ENCODE data around the gene WAPL.
"Not testable (repeated sequence)": the region's sequence is repeated elsewhere in the genome, so short reads cannot be mapped to it uniquely, and the experiment has no call there.

Gene WAPL

DNA sequence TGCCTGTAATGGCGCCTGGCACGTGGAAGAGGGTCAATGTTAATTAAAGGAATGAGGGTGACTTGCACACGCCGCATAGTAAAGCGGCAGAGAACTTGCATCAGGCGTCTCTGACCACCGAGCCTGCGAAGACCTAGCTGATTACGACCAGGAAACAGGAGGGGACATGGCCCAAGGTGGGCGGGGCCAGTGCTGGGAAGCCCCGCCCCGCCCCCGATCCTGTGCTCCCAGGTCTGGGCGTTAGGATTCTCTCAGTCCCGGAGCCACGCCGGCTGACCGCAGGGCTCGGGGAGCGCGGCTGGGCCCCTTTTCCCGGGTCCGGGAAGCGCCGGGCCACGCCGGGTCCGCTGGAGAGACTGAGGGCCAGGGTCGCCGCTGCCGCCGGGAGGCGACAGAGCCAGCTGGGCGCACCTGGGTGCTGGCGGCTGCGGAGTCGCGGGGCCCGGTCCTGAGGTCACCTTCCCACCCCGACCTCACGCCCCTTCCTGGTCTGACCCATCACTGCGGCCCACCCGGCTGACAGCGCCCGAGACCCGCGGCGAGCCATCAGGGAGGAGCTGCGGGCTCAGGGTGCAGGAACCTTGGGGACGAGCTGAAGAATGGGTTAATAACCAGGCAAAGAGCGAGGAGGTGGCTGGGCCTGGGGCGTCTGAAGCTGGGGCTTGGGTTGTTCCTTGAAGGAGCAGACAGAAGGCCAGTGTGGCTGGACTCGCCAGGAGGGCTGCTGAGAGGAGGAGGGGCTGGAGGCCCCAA, 132.0 kb downstream of the WAPL start:
- no peak for DNase-seq (ENCODE audit: low read depth)

GRCh38 chr10:86389109-86389440, 132.5 kb downstream of the WAPL start:
- DNase-seq (ENCODE audit: low read depth): not testable (repeated sequence)

- no peak for DNase-seq (ENCODE audit: low read depth)
Observed at GRCh38 chr10:86388119-86388704, 133.4 kb downstream of the WAPL start.

DNA sequence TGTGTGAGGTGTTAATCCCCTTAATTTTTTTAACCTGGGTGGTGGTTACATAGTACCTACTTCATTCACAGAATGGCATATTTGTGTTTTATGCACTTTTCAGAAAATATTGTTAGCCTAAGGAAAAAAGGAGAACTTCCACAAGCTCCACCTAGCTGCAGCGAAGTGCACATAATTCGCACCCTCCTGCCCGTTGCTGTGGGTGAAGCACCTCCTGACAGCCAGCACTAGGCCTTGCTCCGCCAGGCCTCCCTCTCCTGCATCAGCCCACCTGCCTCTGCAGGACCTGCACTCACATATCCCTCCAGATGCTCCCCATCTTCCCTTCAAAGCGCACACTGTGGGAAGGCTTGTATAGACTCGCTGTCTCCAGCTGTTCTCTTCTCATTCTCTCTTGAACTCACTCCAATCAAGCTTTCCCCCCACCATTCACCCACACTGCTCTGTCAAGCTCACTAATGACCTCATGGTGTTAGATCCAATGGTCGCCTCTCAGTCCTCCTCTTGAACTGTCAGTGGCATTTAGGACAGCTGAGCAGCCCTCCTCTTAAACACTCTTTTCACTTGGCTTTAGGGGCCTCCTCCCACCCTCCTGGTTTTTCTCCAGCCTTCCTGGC, 134.3 kb downstream of the WAPL start:
- no peak for DNase-seq (ENCODE audit: low read depth)

GRCh38 chr10:86385806-86386205, 135.8 kb downstream of the WAPL start:
- no peak for DNase-seq (ENCODE audit: low read depth)

All from stimulated activated CD8-positive, alpha-beta memory T cell treated with anti-CD3 and anti-CD28 coated beads, Interleukin-12 subunit alpha, Interleukin-12 subunit beta, amount 100 ng/mL, for 1 hour (primary cell).